MCF 10A (cell line): ENCODE data around the gene GLCCI1. TPM values are rescaled to one million over a fixed set of nuclear protein-coding genes. Genes with fewer than 3 reads are reported as not detected.

Experiments used
- BruUV-seq: library from RNA; stranded (reverse); fragments of 400-500 nt; replicated peaks from 2 replicates; lab custom pipeline; 2021; lab: Mats Ljungman, UMichigan
- CTCF ChIA-PET: fragments of 300-600 bp; sonication (Branson Sonifier 250); formaldehyde crosslinking; extraction: SDS; loops from one replicate; lab custom pipeline; 2021; ENCODE audit warnings: antibody characterized with exemption, inconsistent platforms; lab: Yijun Ruan, JAX
- POLR2A ChIA-PET: fragments of 300-600, 350-650 bp; sonication (Branson Sonifier 250); formaldehyde crosslinking; extraction: SDS; loops from one replicate; lab custom pipeline; 2020; ENCODE audit warnings: antibody characterized with exemption, inconsistent platforms; lab: Yijun Ruan, JAX
- DNase-seq: peaks from one replicate; pipeline ENCODE4 v3.0.0-alpha.2; 2018; ENCODE audit not compliant: unreplicated experiment
- H3K27ac Mint-ChIP-seq: one replicate; pipeline ENCODE4 v1.8.0; 2022; ENCODE audit warnings: mild to moderate bottlenecking, low read depth, mixed read lengths; ENCODE audit not compliant: unreplicated experiment
- H3K27me3 Mint-ChIP-seq: one replicate; pipeline ENCODE4 v1.8.0; 2022; ENCODE audit warnings: mixed read lengths; ENCODE audit not compliant: insufficient read depth, unreplicated experiment
- H3K36me3 Mint-ChIP-seq: one replicate; pipeline ENCODE4 v1.8.0; 2022; ENCODE audit warnings: mild to moderate bottlenecking, moderate library complexity, mixed read lengths; ENCODE audit not compliant: insufficient read depth, unreplicated experiment
- H3K4me1 Mint-ChIP-seq: one replicate; pipeline ENCODE4 v1.8.0; 2022; ENCODE audit warnings: mixed read lengths; ENCODE audit not compliant: insufficient read depth, unreplicated experiment
- H3K4me3 Mint-ChIP-seq: one replicate; pipeline ENCODE4 v1.8.0; 2022; ENCODE audit warnings: mild to moderate bottlenecking, moderate library complexity, mixed read lengths; ENCODE audit not compliant: unreplicated experiment
- H3K9me3 Mint-ChIP-seq: one replicate; pipeline ENCODE4 v1.8.0; 2022; ENCODE audit warnings: mixed read lengths; ENCODE audit not compliant: unreplicated experiment
- intact Hi-C: fragments of 100-400 bp; cut with micrococcal nuclease; formaldehyde crosslinking; loops from 2 replicates; pipeline ENCODE4 v1.14.1; 2022
- total RNA-seq: library from RNA; stranded (reverse); gene quantifications from 2 replicates; pipeline ENCODE4 v1.2.3, GENCODE V29; 2022
- TF ChIP-seq, protein P1 (sequence below): fragments of 200-600 bp; IDR thresholded peaks from one replicate; pipeline ENCODE4 v1.8.0; 2022; ENCODE audit warnings: antibody characterized with exemption, mild to moderate bottlenecking; ENCODE audit not compliant: unreplicated experiment

GLCCI1 gene
- total RNA-seq, 1 experiment from 2014 or later = 5.3 TPM

- intact Hi-C loops = loop anchor here (1.0 to 10.0 kb wide), 4 partner anchors 106 to 403 kb away; partner anchors contain the start of gene MIOS
- Mint-ChIP-seq H3K4me1 (peaks cover 5% of the 10 kb centered on the region), H3K9me3 (no peaks in the 10 kb centered on the region), H3K27me3 (no peaks in the 10 kb centered on the region), H3K36me3 (no peaks in the 10 kb centered on the region), H3K27ac (peak overlapping the region; percentile 11), H3K4me3 (no peak overlapping the region)
- ChIA-PET CTCF (interaction anchor here (0.6 to 2.8 kb wide), 10 partner anchors 13 to 287 kb away, joined by 3 to 15 read pairs (median 4); no protein-coding TSS in a partner anchor), POLR2A (interaction anchor here (0.6 to 5.7 kb wide), 28 partner anchors 9 to 522 kb away, joined by 3 to 80 read pairs (median 4); partner anchors contain the start of gene UMAD1)
- BruUV-seq = no TSS peak
- no peak for DNase-seq
- TF ChIP-seq, protein P1, sequence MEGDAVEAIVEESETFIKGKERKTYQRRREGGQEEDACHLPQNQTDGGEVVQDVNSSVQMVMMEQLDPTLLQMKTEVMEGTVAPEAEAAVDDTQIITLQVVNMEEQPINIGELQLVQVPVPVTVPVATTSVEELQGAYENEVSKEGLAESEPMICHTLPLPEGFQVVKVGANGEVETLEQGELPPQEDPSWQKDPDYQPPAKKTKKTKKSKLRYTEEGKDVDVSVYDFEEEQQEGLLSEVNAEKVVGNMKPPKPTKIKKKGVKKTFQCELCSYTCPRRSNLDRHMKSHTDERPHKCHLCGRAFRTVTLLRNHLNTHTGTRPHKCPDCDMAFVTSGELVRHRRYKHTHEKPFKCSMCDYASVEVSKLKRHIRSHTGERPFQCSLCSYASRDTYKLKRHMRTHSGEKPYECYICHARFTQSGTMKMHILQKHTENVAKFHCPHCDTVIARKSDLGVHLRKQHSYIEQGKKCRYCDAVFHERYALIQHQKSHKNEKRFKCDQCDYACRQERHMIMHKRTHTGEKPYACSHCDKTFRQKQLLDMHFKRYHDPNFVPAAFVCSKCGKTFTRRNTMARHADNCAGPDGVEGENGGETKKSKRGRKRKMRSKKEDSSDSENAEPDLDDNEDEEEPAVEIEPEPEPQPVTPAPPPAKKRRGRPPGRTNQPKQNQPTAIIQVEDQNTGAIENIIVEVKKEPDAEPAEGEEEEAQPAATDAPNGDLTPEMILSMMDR = no peak
Measured at GRCh38 chr7:7967886-7968543, 581 bp upstream of the GLCCI1 start.

GRCh38 chr7:7969306-7970236 lies 975 bp downstream of the GLCCI1 start:
- intact Hi-C loops = loop anchor here (2.0 to 10.0 kb wide), 3 partner anchors 107 to 405 kb away; partner anchors contain the start of gene MIOS
- CTCF ChIA-PET = interaction anchor here (0.7 to 2.8 kb wide), 10 partner anchors 20 to 392 kb away, joined by 3 to 17 read pairs (median 5); partner anchors contain the start of gene UMAD1
- Mint-ChIP-seq H3K27me3 (no peaks in the 10 kb centered on the region), H3K27ac (no peak overlapping the region), H3K4me3 (no peak overlapping the region), H3K36me3 (no peaks in the 10 kb centered on the region), H3K4me1 (peaks cover 5% of the 10 kb centered on the region), H3K9me3 (no peaks in the 10 kb centered on the region)
- TF ChIP-seq, protein P1 = no peak
- DNase-seq = peak; percentile 51
- BruUV-seq = no TSS peak
- POLR2A ChIA-PET = interaction anchor here (0.7 to 5.7 kb wide), 25 partner anchors 8 to 390 kb away, joined by 3 to 80 read pairs (median 8); partner anchors contain the start of gene UMAD1

- BruUV-seq = no TSS peak
- ChIA-PET POLR2A (interaction anchor here (0.6 to 5.7 kb wide), 27 partner anchors 10 to 390 kb away, joined by 3 to 80 read pairs (median 6); partner anchors contain the start of gene UMAD1), CTCF (interaction anchor here (0.6 to 2.2 kb wide), 14 partner anchors 15 to 393 kb away, joined by 3 to 17 read pairs (median 4); partner anchors contain the start of genes RPA3 and UMAD1)
- Mint-ChIP-seq H3K4me3 (no peak overlapping the region), H3K4me1 (peaks cover 5% of the 10 kb centered on the region), H3K9me3 (no peaks in the 10 kb centered on the region), H3K27me3 (no peaks in the 10 kb centered on the region), H3K27ac (no peak overlapping the region), H3K36me3 (no peaks in the 10 kb centered on the region)
- TF ChIP-seq, protein P1 = no peak
- intact Hi-C loops = no loop called here
- no peak for DNase-seq
Measured at GRCh38 chr7:7970237-7970530, 1.6 kb downstream of the GLCCI1 start.
